AG04449 (cell line): ENCODE data around the gene LARGE2.

ENCODE experiments used
- CTCF ChIA-PET: fragments of 350-600 bp; formaldehyde crosslinking; extraction: SDS; loops from one replicate; lab custom pipeline; 2021; ENCODE audit warnings: antibody characterized with exemption; lab: Yijun Ruan, JAX
- POLR2A ChIA-PET: fragments of 400-600, 350-600 bp; formaldehyde crosslinking; extraction: SDS; loops from one replicate; lab custom pipeline; 2020; ENCODE audit warnings: antibody characterized with exemption, inconsistent platforms; lab: Yijun Ruan, JAX
- DNase-seq: peaks from one replicate; pipeline ENCODE4 v3.0.0-alpha.2; 2010; ENCODE audit warnings: low read depth, low spot score
- H3K4me3 ChIP-seq: 2 replicates; pipeline ENCODE4 v1.5.1; 2011; ENCODE audit warnings: low read depth, mild to moderate bottlenecking, control low read depth, low read length
- TF ChIP-seq, protein P1 (sequence below): IDR thresholded peaks from one replicate; pipeline ENCODE4 v1.5.1; 2011; ENCODE audit warnings: mild to moderate bottlenecking, moderate library complexity, low read length, control low read depth, inconsistent platforms; ENCODE audit not compliant: insufficient read depth; ENCODE audit errors: missing control alignments

The LARGE2 gene

DNA sequence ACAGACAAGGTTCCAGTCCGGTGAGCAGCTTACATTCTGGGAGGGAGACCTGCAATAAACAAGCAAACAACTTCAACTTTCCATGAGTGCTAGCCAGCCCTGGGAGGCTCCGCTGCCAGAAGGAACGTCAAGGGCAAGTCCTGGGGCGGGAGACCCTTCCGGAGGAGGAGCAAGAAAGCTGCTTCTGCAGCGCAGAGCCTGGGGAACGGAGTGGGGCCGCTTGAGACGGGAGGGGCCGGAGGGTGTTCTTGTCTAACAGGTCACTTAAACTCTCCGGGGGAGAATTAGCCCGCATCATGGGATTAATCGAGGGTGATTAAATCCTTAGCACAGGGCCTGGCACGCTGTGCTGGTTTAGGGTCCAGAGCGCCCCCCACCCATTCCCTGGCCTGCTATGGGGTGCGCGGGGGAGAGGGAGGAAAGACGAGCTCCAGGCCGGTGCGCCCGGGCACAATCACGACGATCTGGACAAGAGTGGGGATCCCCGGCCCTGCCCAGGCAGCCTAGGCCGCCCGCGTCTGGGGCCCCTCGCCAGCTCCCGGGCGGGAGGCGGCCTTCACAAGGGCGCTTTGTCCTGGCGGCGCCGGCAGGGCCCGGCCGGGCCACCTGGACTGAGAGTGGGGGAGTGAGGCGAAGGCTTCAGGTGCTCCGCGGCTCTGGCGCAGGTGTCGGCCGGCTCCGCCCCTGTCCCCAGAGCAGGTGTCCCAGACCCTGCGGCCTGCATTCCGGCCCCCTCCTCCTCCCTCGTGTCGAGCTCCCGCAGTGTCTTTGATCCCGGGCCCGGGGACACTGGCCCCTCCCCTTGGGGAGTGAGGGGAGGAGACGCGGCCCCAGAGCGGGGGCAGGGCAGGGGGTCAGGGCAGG lies 663 bp upstream of the LARGE2 start:
- ChIA-PET CTCF (interaction anchor here (1.5 to 2.4 kb wide), 2 partner anchors 79 to 85 kb away, joined by 4 to 7 read pairs; no protein-coding TSS in a partner anchor), POLR2A (no interaction called here)
- DNase-seq, result no peak
- H3K4me3 ChIP-seq, result no peak overlapping the region
- TF ChIP-seq, protein P1, sequence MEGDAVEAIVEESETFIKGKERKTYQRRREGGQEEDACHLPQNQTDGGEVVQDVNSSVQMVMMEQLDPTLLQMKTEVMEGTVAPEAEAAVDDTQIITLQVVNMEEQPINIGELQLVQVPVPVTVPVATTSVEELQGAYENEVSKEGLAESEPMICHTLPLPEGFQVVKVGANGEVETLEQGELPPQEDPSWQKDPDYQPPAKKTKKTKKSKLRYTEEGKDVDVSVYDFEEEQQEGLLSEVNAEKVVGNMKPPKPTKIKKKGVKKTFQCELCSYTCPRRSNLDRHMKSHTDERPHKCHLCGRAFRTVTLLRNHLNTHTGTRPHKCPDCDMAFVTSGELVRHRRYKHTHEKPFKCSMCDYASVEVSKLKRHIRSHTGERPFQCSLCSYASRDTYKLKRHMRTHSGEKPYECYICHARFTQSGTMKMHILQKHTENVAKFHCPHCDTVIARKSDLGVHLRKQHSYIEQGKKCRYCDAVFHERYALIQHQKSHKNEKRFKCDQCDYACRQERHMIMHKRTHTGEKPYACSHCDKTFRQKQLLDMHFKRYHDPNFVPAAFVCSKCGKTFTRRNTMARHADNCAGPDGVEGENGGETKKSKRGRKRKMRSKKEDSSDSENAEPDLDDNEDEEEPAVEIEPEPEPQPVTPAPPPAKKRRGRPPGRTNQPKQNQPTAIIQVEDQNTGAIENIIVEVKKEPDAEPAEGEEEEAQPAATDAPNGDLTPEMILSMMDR, result no peak

DNA sequence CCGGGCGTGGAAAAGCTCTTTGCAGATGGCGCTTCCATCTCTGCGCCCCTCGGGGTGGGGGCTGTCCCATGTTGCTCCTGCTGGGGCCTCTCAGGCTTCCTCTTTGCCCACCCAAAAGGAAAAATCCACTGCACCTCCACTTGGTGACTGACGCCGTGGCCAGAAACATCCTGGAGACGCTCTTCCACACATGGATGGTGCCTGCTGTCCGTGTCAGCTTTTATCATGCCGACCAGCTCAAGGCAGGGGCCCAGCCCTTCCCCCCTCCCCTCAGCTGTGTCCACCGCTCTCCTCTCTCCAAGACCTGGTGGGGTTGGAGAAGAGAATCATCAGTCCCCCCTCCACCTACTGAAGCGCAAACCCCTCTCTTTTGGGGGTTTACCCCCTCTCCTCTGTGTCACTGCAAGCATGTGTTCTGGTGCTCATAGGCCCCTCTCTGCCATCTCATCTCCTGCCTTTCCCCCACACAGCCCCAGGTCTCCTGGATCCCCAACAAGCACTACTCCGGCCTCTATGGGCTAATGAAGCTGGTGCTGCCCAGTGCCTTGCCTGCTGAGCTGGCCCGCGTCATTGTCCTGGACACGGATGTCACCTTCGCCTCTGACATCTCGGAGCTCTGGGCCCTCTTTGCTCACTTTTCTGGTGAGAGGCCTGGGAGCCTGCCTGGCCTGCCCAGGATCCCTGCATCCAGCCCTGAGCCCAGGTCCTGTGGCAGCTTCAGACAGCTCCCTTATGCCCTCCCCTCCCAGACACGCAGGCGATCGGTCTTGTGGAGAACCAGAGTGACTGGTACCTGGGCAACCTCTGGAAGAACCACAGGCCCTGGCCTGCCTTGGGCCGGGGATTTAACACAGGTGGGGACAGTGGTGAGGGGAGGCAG lies 1.8 kb downstream of the LARGE2 start:
- CTCF ChIA-PET, result interaction anchor here (1.1 kb wide), 2 partner anchors 12 to 80 kb away, joined by 3 read pairs; no protein-coding TSS in a partner anchor
- H3K4me3 ChIP-seq, result no peak overlapping the region
- POLR2A ChIA-PET, result no interaction called here
- no peak for DNase-seq
- TF ChIP-seq, protein P1, result no peak

DNA sequence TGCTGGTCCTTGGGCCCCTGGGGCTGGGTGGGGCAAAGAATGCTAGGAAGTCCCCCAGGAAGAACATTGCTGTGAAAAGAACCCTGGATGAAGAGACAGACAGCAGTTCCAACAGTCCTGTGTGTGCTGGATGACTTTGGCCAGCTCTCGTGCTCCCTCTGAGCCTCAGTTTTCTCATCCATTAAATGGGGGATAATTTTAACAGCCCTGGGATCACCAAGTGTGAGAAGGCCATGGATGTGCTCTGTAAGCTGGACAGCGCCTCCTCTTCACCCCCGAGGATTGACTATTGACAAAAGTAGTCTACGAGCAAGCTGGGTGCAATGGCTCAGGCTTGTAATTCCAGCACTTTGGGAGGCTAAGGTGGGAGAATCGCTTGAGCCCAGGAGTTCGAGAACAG lies 2.5 kb downstream of the LARGE2 start:
- ChIA-PET POLR2A (no interaction called here), CTCF (interaction anchor here (1.1 kb wide), 2 partner anchors 12 to 80 kb away, joined by 3 read pairs; no protein-coding TSS in a partner anchor)
- DNase-seq, result no peak
- TF ChIP-seq, protein P1, result no peak
- H3K4me3 ChIP-seq, result no peak overlapping the region

DNA sequence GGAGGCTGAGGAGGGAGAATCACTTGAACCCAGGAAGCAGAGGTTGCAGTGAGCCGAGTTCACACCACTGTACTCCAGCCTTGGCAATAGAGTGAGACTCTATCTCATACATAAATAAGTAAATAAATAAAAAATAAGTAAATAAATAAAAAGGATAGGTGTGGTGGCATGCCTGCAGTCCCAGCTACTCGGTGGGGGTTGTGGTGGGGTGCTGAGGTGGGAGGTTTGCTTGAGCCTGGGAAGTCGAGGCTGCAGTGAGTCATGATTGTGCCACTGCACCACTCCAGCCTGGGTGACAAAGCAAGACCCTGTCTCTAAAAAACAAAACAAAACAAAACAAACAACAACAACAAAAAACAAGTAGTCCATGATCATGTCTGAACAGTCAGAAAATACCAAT lies 3.1 kb downstream of the LARGE2 start:
- CTCF ChIA-PET, result interaction anchor here (1.1 kb wide), 1 partner anchor 11 kb away, joined by 3 read pairs; no protein-coding TSS in a partner anchor
- TF ChIP-seq, protein P1, result no peak
- POLR2A ChIA-PET, result no interaction called here
- H3K4me3 ChIP-seq, result no peak overlapping the region
- no peak for DNase-seq

DNA sequence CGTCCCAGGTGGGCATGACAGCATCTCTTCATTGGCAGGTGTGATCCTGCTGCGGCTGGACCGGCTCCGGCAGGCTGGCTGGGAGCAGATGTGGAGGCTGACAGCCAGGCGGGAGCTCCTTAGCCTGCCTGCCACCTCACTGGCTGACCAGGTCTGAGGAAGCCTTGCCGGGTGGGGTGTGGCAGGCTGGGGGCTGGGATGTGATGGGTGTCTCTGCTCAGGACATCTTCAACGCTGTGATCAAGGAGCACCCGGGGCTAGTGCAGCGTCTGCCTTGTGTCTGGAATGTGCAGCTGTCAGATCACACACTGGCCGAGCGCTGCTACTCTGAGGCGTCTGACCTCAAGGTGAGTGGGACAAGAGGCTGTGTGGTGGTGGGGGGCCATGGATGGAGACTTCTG lies 3.5 kb downstream of the LARGE2 start:
- ChIA-PET POLR2A (no interaction called here), CTCF (interaction anchor here (6.1 kb wide), 1 partner anchor 39 kb away, joined by 28 read pairs; no protein-coding TSS in a partner anchor)
- no peak for DNase-seq

More for the DNA sequence above, 3.5 kb downstream of the LARGE2 start:
- H3K4me3 ChIP-seq, result no peak overlapping the region
- TF ChIP-seq, protein P1, result no peak
